ENCODE results near the gene STAG1. TPM values are rescaled to one million over a fixed set of nuclear protein-coding genes. Genes with fewer than 3 reads are reported as not detected.
"Not testable (repeated sequence)": the region's sequence is repeated elsewhere in the genome, so short reads cannot be mapped to it uniquely, and the experiment has no call there.

The STAG1 gene
- total RNA-seq, 2 experiments from 2014 or later: 42.9 to 44.6 TPM

- Mint-ChIP-seq H3K4me3 (no peak overlapping the region), H3K9me3 (peaks cover 1% of the 10 kb centered on the region), H3K27me3 (no peaks in the 10 kb centered on the region)
Observed at GRCh38 chr3:136661282-136661681, 90.9 kb downstream of the STAG1 start.

GRCh38 chr3:136658946-136659682 is 93.1 kb downstream of the STAG1 start:
- peaks cover 38% of the 10 kb centered on the region for H3K36me3 Mint-ChIP-seq
- peaks cover 31% of the 10 kb centered on the region for H3K4me1 Mint-ChIP-seq
- peaks cover 12% of the 10 kb centered on the region for H3K9me3 Mint-ChIP-seq
- no peak overlapping the region for H3K27ac Mint-ChIP-seq
- no peaks in the 10 kb centered on the region for H3K27me3 Mint-ChIP-seq
- no peak for DNase-seq
- no peak overlapping the region for H3K4me3 Mint-ChIP-seq

More at GRCh38 chr3:136661282-136661681, 90.9 kb downstream of the STAG1 start:
- Mint-ChIP-seq H3K36me3 (peaks cover 24% of the 10 kb centered on the region), H3K4me1 (peaks cover 39% of the 10 kb centered on the region), H3K27ac (no peak overlapping the region)
- no peak for DNase-seq

DNA sequence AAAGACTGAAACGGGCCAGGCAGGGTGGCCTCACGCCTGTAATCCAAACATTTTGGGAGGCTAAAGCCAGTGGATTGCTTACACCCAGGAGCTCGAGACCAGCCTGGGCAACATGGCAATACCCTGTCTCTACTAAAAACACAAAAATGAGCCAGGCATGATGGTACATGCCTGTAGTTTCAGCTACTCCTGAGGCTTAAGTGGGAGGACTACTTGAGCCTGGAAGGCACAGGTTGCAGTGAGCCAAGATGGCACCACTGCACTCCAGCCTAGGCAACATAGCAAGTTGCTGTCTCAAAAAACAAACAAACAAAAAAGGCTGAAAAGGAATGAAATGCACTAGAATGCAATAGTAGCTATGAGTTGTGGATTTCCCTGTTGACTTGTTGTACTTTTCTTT is 94.7 kb downstream of the STAG1 start:
- DNase-seq: no peak
- peaks cover 51% of the 10 kb centered on the region for H3K36me3 Mint-ChIP-seq
- H3K4me3 Mint-ChIP-seq: no peak overlapping the region
- no peaks in the 10 kb centered on the region for H3K27me3 Mint-ChIP-seq
- peaks cover 27% of the 10 kb centered on the region for H3K4me1 Mint-ChIP-seq
- no peak overlapping the region for H3K27ac Mint-ChIP-seq
- peaks cover 18% of the 10 kb centered on the region for H3K9me3 Mint-ChIP-seq

- Mint-ChIP-seq H3K36me3 (peaks cover 40% of the 10 kb centered on the region), H3K9me3 (peaks cover 19% of the 10 kb centered on the region), H3K27me3 (no peaks in the 10 kb centered on the region), H3K4me3 (no peak overlapping the region), H3K27ac (no peak overlapping the region), H3K4me1 (peaks cover 21% of the 10 kb centered on the region)
- DNase-seq: no peak
Observed at GRCh38 chr3:136653628-136654027, 98.5 kb downstream of the STAG1 start.

DNA sequence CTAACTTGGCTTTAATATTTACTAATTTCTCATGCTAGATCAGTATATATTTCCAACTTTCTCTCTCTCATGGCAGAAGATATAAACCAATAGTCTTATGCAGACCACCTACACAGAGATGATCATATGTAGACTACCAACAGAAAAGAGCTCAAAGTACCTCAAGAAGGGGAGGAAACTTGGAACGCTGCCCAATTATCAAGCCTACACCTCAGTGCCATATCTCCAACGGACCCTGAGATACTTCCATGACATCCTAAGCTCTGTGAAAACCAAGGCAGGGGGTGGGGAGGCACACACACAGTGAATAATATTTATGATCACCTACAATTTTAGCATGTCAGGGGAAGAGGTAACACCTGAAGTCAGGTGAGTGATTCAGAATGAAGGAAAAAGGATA is 100.6 kb downstream of the STAG1 start:
- Mint-ChIP-seq H3K36me3 (peaks cover 39% of the 10 kb centered on the region), H3K27me3 (no peaks in the 10 kb centered on the region), H3K27ac (no peak overlapping the region), H3K4me3 (no peak overlapping the region), H3K4me1 (peaks cover 28% of the 10 kb centered on the region), H3K9me3 (peaks cover 19% of the 10 kb centered on the region)
- DNase-seq: no peak

DNA sequence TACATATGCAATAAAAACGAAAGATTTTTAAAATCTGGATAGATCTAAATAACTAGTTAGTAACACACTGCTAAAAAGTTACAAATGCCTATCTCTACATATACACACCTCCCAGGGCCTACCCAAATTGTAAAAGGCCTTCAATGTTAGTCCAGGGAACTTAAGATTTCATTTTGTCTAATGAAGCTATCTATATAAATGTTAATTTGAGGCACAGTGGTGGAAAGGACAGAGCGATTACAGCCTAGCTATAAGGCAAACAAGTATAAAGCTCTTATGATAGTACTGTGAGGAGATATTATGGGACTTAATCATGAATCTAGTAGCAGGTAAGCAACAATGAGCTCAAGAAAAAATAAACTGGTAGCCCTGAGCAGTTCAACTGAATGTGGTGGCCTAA is 101.7 kb downstream of the STAG1 start:
- peaks cover 35% of the 10 kb centered on the region for H3K36me3 Mint-ChIP-seq
- peaks cover 33% of the 10 kb centered on the region for H3K4me1 Mint-ChIP-seq
- H3K27ac Mint-ChIP-seq: no peak overlapping the region
- no peaks in the 10 kb centered on the region for H3K27me3 Mint-ChIP-seq
- H3K4me3 Mint-ChIP-seq: no peak overlapping the region
- no peak for DNase-seq
- peaks cover 18% of the 10 kb centered on the region for H3K9me3 Mint-ChIP-seq

DNA sequence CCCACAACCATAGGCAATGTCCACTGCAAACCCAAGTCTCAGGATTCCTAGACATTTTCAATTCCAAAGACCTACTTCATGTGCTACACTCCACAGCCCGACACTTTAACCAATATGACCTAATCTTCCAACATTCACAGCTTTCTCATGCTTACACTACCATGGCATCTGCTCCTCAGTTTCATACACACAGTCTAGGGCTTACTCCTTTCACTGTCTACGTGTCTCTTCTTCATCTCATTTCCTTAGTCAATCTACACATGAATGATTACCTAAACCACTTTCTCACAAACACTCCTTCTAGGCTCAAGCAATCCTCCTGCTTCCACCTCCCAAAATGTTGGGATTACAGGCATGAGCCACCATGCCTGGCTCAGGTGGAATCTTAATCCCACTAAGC is 106.3 kb downstream of the STAG1 start:
- no peaks in the 10 kb centered on the region for H3K27me3 Mint-ChIP-seq
- peaks cover 22% of the 10 kb centered on the region for H3K36me3 Mint-ChIP-seq
- no peaks in the 10 kb centered on the region for H3K9me3 Mint-ChIP-seq
- no peak overlapping the region for H3K27ac Mint-ChIP-seq
- no peak for DNase-seq
- H3K4me3 Mint-ChIP-seq: no peak overlapping the region
- H3K4me1 Mint-ChIP-seq: peaks cover 32% of the 10 kb centered on the region

GRCh38 chr3:136644212-136644611 is 108.0 kb downstream of the STAG1 start:
- Mint-ChIP-seq H3K27ac (no peak overlapping the region), H3K36me3 (peaks cover 26% of the 10 kb centered on the region), H3K4me1 (peaks cover 27% of the 10 kb centered on the region)

DNA sequence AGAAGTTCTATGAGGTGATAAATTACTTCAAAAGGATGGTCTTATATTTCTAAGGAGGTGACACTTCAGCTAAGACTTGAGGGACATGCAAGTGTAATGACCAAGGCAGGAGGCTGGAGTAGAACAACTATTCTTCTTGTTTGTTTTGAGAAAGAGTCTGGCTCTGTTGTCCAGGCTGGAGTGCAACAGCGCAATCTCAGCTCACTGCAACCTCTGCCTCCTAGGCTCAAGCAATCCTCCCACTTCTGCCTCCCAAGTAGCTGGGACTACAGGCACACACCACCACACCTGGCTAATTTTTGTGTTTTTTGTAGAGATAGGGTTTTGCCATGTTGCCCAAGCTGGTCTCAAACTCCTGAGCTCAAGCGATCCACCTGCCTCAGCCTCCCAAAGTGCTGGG is 108.8 kb downstream of the STAG1 start:
- H3K36me3 Mint-ChIP-seq: peaks cover 31% of the 10 kb centered on the region

More at GRCh38 chr3:136644212-136644611, 108.0 kb downstream of the STAG1 start:
- Mint-ChIP-seq H3K9me3 (no peaks in the 10 kb centered on the region), H3K27me3 (no peaks in the 10 kb centered on the region), H3K4me3 (no peak overlapping the region)
- no peak for DNase-seq

DNA sequence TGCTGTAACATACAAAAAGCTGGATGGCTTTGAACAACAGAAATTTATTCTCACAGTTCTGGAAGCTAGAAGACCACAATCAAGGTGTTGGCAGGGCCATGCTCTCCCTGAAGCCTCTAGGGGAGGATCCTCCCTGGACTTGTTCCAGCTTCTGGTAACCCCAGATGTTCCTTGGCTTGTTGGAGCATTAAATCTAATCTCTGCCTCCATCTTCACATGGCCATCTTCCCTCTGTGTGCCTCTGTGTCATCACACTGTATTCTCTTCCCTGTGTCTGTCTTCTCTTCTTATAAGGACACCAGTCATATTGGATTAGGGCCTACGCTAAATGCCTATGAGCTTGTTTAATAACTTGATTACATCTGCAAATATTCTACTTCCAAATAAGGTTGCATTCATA is 109.5 kb downstream of the STAG1 start:
- no peaks in the 10 kb centered on the region for H3K9me3 Mint-ChIP-seq
- H3K4me1 Mint-ChIP-seq: peaks cover 19% of the 10 kb centered on the region
- no peaks in the 10 kb centered on the region for H3K27me3 Mint-ChIP-seq
- H3K27ac Mint-ChIP-seq: no peak overlapping the region
- peaks cover 31% of the 10 kb centered on the region for H3K36me3 Mint-ChIP-seq
- no peak for DNase-seq
- no peak overlapping the region for H3K4me3 Mint-ChIP-seq

More for the DNA sequence above, 108.8 kb downstream of the STAG1 start:
- H3K4me3 Mint-ChIP-seq, H3K27me3 Mint-ChIP-seq, H3K9me3 Mint-ChIP-seq, DNase-seq, H3K27ac Mint-ChIP-seq: not testable (repeated sequence)
- peaks cover 24% of the 10 kb centered on the region for H3K4me1 Mint-ChIP-seq

DNA sequence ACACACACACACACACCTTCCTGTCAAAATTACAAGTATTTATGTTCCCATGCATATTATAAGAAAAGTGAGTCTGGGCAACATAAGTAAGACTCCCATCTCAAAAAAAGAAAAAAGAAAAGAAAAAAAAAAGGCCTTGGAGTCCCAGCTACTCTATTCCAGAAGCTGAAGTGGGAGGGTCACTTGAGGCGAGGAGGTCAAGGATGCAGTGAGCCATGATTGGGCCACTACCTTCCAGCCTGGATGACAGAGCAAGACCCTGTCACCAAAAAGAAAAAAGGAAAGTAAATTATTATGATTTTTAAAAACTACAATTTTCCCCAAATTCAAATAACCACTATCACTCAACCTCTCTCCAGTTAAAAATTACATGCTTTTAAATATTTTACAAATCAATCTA is 113.1 kb downstream of the STAG1 start:
- Mint-ChIP-seq H3K4me1 (peaks cover 21% of the 10 kb centered on the region), H3K36me3 (peaks cover 33% of the 10 kb centered on the region), H3K4me3 (no peak overlapping the region), H3K9me3 (peaks cover 7% of the 10 kb centered on the region), H3K27me3 (no peaks in the 10 kb centered on the region), H3K27ac (no peak overlapping the region)
- DNase-seq: no peak

GRCh38 chr3:136637176-136637575 is 115.0 kb downstream of the STAG1 start:
- DNase-seq: no peak
- no peak overlapping the region for H3K27ac Mint-ChIP-seq
- peaks cover 21% of the 10 kb centered on the region for H3K4me1 Mint-ChIP-seq
- H3K4me3 Mint-ChIP-seq: no peak overlapping the region
- H3K9me3 Mint-ChIP-seq: peaks cover 7% of the 10 kb centered on the region
- H3K36me3 Mint-ChIP-seq: peaks cover 24% of the 10 kb centered on the region
- no peaks in the 10 kb centered on the region for H3K27me3 Mint-ChIP-seq

GRCh38 chr3:136634821-136635220 is 117.4 kb downstream of the STAG1 start:
- Mint-ChIP-seq H3K4me1 (peaks cover 28% of the 10 kb centered on the region), H3K9me3 (peaks cover 7% of the 10 kb centered on the region), H3K27me3 (no peaks in the 10 kb centered on the region), H3K4me3 (no peak overlapping the region), H3K27ac (no peak overlapping the region), H3K36me3 (peaks cover 28% of the 10 kb centered on the region)
- no peak for DNase-seq

DNA sequence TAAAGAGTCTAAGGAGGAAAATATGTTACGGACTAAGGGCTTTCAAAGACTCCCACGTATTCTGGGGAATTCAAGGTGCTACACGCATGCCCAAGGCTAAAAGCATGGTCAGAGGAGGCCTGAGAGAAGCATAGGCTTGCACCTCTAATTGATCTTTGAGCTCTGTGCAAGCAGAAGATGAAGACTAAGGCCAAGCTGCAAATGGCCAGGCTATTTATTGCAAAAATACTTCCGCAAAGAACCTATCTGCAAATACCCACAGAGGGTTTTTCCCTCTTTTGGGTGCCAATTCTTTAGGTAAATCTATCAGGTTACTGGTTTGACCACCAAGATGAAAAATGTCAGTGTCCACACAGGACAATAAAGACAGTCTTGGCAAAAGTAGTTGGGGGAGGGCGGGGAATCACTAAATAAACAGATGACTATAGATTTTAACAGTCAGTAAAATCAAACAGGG is 119.5 kb downstream of the STAG1 start:
- DNase-seq: no peak
- Mint-ChIP-seq H3K9me3 (peaks cover 14% of the 10 kb centered on the region), H3K27ac (no peak overlapping the region), H3K27me3 (no peaks in the 10 kb centered on the region), H3K4me3 (no peak overlapping the region), H3K4me1 (peaks cover 31% of the 10 kb centered on the region), H3K36me3 (peaks cover 40% of the 10 kb centered on the region)

DNA sequence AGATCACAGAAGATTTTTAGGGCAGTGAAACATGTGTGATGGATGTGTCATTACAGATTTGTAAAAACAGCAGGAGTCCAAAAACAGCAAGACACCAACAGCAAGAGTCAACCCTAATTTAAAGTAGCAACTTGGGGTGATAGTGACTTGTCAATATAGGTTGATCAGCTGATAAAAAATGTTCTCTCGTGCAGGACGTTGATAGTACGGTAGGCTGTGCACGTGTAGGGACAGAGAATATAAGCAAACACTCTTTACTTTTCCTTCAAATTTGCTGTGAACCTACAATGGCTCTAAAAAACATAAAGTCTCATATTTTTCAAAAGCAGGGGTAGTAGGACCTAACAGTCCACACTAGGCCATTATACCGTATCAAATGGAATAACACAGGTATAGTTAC is 120.8 kb downstream of the STAG1 start:
- Mint-ChIP-seq H3K4me3 (no peak overlapping the region), H3K36me3 (peaks cover 43% of the 10 kb centered on the region), H3K27me3 (no peaks in the 10 kb centered on the region), H3K4me1 (peaks cover 25% of the 10 kb centered on the region), H3K27ac (no peak overlapping the region), H3K9me3 (peaks cover 15% of the 10 kb centered on the region)
- DNase-seq: no peak

DNA sequence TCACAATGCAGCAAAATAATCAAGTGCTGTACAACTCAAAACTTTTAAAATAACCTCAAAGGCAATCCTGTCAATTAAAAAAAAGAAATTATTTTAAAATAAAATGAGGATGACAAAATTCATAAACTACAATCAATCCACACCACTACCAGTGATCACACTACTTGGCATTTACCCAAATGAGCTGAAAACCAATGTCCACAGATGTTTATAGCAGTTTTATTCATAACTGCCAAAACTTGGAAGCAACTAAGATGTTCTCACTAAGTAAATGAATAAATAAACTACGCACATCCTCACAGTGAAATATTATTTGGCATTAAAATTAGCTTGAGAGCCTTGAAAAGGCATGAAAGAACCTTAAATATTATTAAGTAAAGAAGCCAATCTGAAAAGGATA is 121.3 kb downstream of the STAG1 start:
- Mint-ChIP-seq H3K9me3 (peaks cover 15% of the 10 kb centered on the region), H3K4me1 (peaks cover 25% of the 10 kb centered on the region), H3K27me3 (no peaks in the 10 kb centered on the region), H3K36me3 (peaks cover 43% of the 10 kb centered on the region), H3K4me3 (no peak overlapping the region), H3K27ac (no peak overlapping the region)
- no peak for DNase-seq
